ENCODE results near the gene ANKS3. TPM values are rescaled to one million over a fixed set of nuclear protein-coding genes. Genes with fewer than 3 reads are reported as not detected.

Gene ANKS3
- total and polyA plus RNA-seq, 2 donors (not counting 3 experiments of a cell fraction or from before 2014, with no cell fraction given): 13.9 to 24.0 TPM

- Histone ChIP-seq H3K27ac (ENCODE audit: insufficient read depth, low read depth, low read length) (no peak overlapping the region), H3K79me2 (ENCODE audit: control insufficient read depth, insufficient read depth, low read length) (no peaks in the 10 kb centered on the region), H2AFZ (ENCODE audit: low read depth, low read length) (no peak overlapping the region), H3K4me1 (ENCODE audit: control insufficient read depth, extremely low read depth, insufficient read depth, low read length) (no peaks in the 10 kb centered on the region), H3K9me1 (replicated peaks; ENCODE audit: control insufficient read depth, extremely low read depth, insufficient read depth, low read length) (no peaks in the 10 kb centered on the region), H3K9ac (replicated peaks; ENCODE audit: extremely low read depth, insufficient read depth, low read length) (no peak overlapping the region), H3K4me3 (replicated peaks in 1 of 3; ENCODE audit: insufficient read depth in 1 of 3, low read depth in 1 of 3, low read length in 3 of 3) (no peak overlapping the region), H3K27me3 (ENCODE audit: control insufficient read depth in 2 of 2, insufficient read depth in 2 of 2, low read length in 2 of 2) (no peaks in the 10 kb centered on the region), H3K4me2 (ENCODE audit: insufficient read depth, low read length) (no peak overlapping the region), H4K20me1 (replicated peaks; ENCODE audit: control insufficient read depth, extremely low read depth, insufficient read depth, low read length) (no peaks in the 10 kb centered on the region), H3K36me3 (ENCODE audit: control insufficient read depth in 2 of 2, extremely low read depth in 1 of 2, insufficient read depth in 2 of 2, low read length in 2 of 2) (peaks cover 6 to 35% of the 10 kb centered on the region in 2 experiments), H3K9me3 (replicated peaks; ENCODE audit: control insufficient read depth, insufficient read depth, low read length) (no peaks in the 10 kb centered on the region)
- no TSS peak for BruUV-seq (replicated peaks)
- CTCF ChIA-PET: no interaction called here
- DNase-seq (ENCODE audit: low read depth, low spot score) (no peak), FAIRE-seq (no peak)
- TF ChIP-seq MYC (IDR thresholded peaks at IDR 0.05; ENCODE audit: low read depth, low read length) (no peak), FOS (IDR thresholded peaks at IDR 0.05; ENCODE audit: borderline replicate concordance, insufficient read depth, low read length) (no peak)
- dilution Hi-C loops (cut with MboI; ENCODE audit: extremely low pct_ligation_motif_present, low sequenced_read_pairs) (no loop called here), intact Hi-C loops (cut with micrococcal nuclease) (no loop called here)
- POLR2A ChIA-PET: no interaction called here
Observed at GRCh38 chr16:4656695-4657686, 77.1 kb downstream of the ANKS3 start.

- no peaks in the 10 kb centered on the region for H3K79me2 ChIP-seq (ENCODE audit: control insufficient read depth, insufficient read depth, low read length)
- H3K36me3 ChIP-seq (ENCODE audit: control insufficient read depth in 2 of 2, extremely low read depth in 1 of 2, insufficient read depth in 2 of 2, low read length in 2 of 2): peaks cover 7 to 37% of the 10 kb centered on the region in 2 experiments
- no peak overlapping the region for H2AFZ ChIP-seq (ENCODE audit: low read depth, low read length)
- TF ChIP-seq FOS (IDR thresholded peaks at IDR 0.05; ENCODE audit: borderline replicate concordance, insufficient read depth, low read length) (no peak), EZH2 (IDR thresholded peaks at IDR 0.05; ENCODE audit: borderline replicate concordance, low read depth, low read length, severe bottlenecking) (no peak), MAX (IDR thresholded peaks at IDR 0.05; ENCODE audit: insufficient read depth, insufficient read length) (no peak), POLR2AphosphoS5 (IDR thresholded peaks at IDR 0.05; ENCODE audit: insufficient read depth, low read depth, low read length) (no peak), JUN (IDR thresholded peaks at IDR 0.05; ENCODE audit: borderline replicate concordance, insufficient read depth, insufficient read length, low read depth) (no peak), MYC (IDR thresholded peaks at IDR 0.05; ENCODE audit: low read depth, low read length) (no peak), POLR2A (IDR thresholded peaks at IDR 0.05; ENCODE audit: low read depth, low read length) (no peak), GATA2 (IDR thresholded peaks at IDR 0.05; ENCODE audit: insufficient read depth, insufficient read length, low read depth, low read length) (no peak)
- TF ChIP-seq, protein P1, sequence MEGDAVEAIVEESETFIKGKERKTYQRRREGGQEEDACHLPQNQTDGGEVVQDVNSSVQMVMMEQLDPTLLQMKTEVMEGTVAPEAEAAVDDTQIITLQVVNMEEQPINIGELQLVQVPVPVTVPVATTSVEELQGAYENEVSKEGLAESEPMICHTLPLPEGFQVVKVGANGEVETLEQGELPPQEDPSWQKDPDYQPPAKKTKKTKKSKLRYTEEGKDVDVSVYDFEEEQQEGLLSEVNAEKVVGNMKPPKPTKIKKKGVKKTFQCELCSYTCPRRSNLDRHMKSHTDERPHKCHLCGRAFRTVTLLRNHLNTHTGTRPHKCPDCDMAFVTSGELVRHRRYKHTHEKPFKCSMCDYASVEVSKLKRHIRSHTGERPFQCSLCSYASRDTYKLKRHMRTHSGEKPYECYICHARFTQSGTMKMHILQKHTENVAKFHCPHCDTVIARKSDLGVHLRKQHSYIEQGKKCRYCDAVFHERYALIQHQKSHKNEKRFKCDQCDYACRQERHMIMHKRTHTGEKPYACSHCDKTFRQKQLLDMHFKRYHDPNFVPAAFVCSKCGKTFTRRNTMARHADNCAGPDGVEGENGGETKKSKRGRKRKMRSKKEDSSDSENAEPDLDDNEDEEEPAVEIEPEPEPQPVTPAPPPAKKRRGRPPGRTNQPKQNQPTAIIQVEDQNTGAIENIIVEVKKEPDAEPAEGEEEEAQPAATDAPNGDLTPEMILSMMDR (IDR thresholded peaks at IDR 0.05; ENCODE audit: extremely low read depth in 1 of 2, insufficient read depth in 1 of 2, low read depth in 1 of 2, low read length in 2 of 2): no peak
- intact Hi-C loops (cut with micrococcal nuclease) (no loop called here), dilution Hi-C loops (cut with MboI; ENCODE audit: extremely low pct_ligation_motif_present, low sequenced_read_pairs) (no loop called here)
- BruUV-seq (replicated peaks): no TSS peak
- no peak overlapping the region for H3K27ac ChIP-seq (ENCODE audit: insufficient read depth, low read depth, low read length)
- no peaks in the 10 kb centered on the region for H3K27me3 ChIP-seq (ENCODE audit: control insufficient read depth in 2 of 2, insufficient read depth in 2 of 2, low read length in 2 of 2)
- H3K4me2 ChIP-seq (ENCODE audit: insufficient read depth, low read length): no peak overlapping the region
- H3K4me3 ChIP-seq (replicated peaks in 1 of 3; ENCODE audit: insufficient read depth in 1 of 3, low read depth in 1 of 3, low read length in 3 of 3): no peak overlapping the region
- H3K9me3 ChIP-seq (replicated peaks; ENCODE audit: control insufficient read depth, insufficient read depth, low read length): no peaks in the 10 kb centered on the region
- H4K20me1 ChIP-seq (replicated peaks; ENCODE audit: control insufficient read depth, extremely low read depth, insufficient read depth, low read length): no peaks in the 10 kb centered on the region
- FAIRE-seq: no peak
- DNase-seq (ENCODE audit: low read depth, low spot score): no peak
- ChIA-PET CTCF (no interaction called here), POLR2A (no interaction called here)
- no peaks in the 10 kb centered on the region for H3K9me1 ChIP-seq (replicated peaks; ENCODE audit: control insufficient read depth, extremely low read depth, insufficient read depth, low read length)
- H3K4me1 ChIP-seq (ENCODE audit: control insufficient read depth, extremely low read depth, insufficient read depth, low read length): no peaks in the 10 kb centered on the region
- H3K9ac ChIP-seq (replicated peaks; ENCODE audit: extremely low read depth, insufficient read depth, low read length): no peak overlapping the region
Observed at GRCh38 chr16:4656221-4656620, 77.8 kb downstream of the ANKS3 start.
